GM20431 (cell line): Measurements from ENCODE around the gene CETP.

Source experiments
- in situ Hi-C: fragments of 300-500 bp; cut with MseI, MboI; formaldehyde crosslinking; loops from one replicate; pipeline ENCODE4 v1.15.0; 2020; ENCODE audit warnings: low sequenced_read_pairs; ENCODE audit not compliant: unreplicated experiment

The CETP gene

GRCh38 chr16:57007530-57007929 lies 45.8 kb downstream of the CETP start:
- in situ Hi-C loops = no loop called here

DNA sequence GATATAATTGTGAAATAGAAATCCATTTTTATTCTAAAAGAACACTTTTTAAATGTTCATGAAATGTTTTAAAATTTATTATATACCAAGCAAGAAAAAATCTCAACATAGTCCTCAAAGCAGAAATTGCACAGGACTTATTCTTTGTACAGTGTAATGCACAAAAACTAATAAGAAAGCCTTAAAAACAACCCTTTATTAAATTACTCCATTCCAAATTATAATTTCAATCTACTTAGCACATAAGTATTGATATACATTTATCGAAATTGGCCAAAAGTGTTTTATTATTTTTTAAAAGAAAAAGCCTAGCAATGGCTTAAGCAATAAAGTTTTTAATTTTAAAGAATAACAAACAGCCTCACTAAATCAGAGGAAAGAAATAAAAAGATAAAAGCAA lies 46.7 kb downstream of the CETP start:
- in situ Hi-C loops = no loop called here

DNA sequence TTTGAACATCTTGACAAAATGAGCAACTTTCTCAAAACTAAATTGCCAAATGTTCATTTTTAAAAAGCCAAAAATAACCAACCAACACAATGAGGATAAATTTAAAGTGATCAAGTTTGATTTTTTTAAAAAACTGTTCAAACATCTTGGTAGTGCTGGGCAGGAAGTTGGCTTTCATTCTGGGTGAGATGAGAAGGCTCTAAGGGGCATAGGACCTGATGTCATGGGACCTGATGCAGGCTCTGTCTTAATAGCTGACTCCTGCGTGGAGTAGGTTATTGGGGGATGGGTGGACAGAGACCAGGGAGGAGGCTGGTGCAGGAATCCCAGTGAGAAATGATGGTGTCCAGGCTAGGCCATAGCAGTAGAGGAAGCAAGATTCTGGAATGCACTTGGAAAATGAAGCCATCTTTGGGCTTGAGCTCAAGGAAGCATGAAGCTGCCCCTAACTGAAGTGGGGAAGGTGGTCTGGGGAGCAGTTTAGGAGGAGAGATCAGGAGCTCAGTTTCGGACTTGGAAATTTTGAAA lies 48.0 kb downstream of the CETP start:
- in situ Hi-C loops = no loop called here

DNA sequence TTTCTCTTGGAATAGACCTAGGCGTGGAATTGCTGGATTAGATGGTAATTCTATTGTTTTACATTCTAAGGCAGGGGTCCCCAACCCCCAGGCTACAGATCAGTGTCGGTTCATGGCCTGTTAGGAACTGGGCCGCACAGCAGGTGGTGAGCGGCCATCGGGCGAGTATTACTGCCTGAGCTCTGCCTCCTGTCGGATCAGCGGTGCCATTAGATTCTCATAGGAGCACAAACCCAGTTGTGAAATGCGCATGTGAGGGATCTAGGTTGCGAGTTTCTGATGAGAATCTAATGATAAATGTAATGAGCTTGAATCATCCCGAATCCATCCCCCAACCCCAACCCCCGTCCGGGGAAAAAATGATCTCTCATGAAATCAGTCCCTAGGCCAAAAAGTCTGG lies 50.6 kb downstream of the CETP start:
- in situ Hi-C loops = no loop called here

DNA sequence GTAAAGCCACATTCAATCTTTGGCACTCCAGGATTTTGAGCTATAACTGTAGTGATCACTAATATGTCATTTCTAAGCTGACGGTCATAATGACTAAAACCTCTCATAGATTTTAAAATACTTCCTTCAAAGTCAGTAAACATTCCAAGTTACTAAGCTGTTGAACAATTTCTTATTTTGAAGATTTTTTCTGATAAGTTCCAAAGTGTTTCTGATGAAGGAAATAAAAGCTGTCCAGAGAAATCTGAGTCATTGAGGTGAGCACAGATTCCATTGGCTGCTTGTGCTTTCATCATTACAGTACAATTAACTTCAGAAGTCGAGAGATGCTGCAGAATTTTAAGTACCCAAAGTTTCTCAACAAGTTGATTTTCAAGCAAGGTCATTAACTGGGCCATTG lies 51.5 kb downstream of the CETP start:
- in situ Hi-C loops = no loop called here

DNA sequence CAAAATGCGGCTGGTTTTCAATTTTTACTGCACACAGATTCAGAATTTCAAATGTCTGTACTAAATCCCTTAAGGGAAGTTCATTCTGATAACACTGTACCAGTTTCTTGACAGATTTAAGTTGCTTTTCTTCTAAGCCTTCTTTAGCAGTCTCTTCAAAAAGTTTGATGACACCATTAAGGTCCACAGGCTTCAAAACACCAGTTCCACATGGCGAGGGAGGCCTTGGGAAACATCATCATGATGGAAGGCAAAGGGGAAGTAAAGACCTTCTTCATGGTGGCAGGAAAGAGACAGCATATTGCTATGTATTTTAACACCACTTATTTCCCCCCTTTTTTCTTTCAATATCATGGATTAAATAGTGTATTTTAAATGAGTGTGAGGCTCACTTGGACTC lies 52.2 kb downstream of the CETP start:
- in situ Hi-C loops = no loop called here

DNA sequence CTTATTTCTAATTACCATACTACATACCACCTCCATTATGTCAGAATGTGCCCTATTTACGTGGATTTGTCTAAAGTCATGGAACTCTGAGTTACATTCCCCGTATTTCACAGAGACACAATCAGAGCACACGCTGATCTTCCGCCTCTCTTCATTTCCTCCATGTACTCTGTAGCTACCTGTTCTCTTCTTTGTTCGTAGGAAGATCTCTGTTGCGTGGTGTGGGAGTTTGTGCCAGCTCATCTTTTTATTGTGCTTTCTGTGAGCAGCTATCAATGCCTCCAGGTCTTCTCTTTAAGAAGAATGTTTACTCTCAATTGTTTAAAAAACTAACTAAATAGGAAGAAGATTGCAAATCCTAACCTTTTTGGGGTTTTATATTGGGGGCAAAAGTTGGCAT lies 54.6 kb downstream of the CETP start:
- in situ Hi-C loops = no loop called here

- in situ Hi-C loops = no loop called here
These were observed 55.1 kb downstream of the CETP start for GRCh38 chr16:57016831-57017230.

DNA sequence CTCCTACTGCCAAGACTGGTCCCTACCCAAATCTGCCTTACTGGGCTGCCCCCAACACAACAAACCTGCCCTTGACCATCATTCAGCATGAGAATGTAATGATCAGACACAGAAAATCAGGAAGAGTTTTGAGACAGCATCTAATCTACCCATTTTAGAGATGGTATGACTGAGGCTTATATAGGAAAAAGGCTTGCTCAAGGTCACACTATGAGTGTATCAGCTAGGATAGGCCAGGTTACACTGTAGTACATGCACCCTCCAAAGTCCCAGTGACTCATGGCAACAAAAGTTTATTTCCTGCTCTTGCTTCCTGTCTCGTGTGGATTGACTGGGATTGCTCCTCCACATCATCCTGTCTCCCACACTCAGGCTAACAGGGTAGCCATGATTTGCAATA lies 55.5 kb downstream of the CETP start:
- in situ Hi-C loops = no loop called here

- in situ Hi-C loops = no loop called here
These were observed 58.0 kb downstream of the CETP start for GRCh38 chr16:57019746-57020145.

GRCh38 chr16:57020651-57021050 lies 58.9 kb downstream of the CETP start:
- in situ Hi-C loops = no loop called here

GRCh38 chr16:57021757-57022156 lies 60.0 kb downstream of the CETP start:
- in situ Hi-C loops = no loop called here

GRCh38 chr16:57022445-57022844 lies 60.7 kb downstream of the CETP start:
- in situ Hi-C loops = no loop called here

- in situ Hi-C loops = no loop called here
These were observed 61.9 kb downstream of the CETP start for GRCh38 chr16:57023541-57024249.

- in situ Hi-C loops = no loop called here
These were observed 63.3 kb downstream of the CETP start for GRCh38 chr16:57024894-57025680.

GRCh38 chr16:57025941-57026777 lies 64.4 kb downstream of the CETP start:
- in situ Hi-C loops = no loop called here

DNA sequence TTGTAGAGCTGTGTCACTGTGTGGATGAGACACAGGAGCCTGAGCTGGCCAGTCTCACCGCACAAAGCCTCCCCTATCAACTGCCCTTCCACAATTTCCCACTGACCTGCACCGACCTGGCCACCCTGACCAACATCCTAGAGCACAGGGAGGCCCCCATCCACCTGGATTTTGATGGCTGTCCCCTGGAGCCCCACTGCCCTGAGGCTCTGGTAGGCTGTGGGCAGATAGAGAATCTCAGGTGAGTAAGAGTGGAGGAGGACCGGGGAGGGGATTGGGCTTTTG lies 65.0 kb downstream of the CETP start:
- in situ Hi-C loops = no loop called here

- in situ Hi-C loops = no loop called here
These were observed 65.3 kb downstream of the CETP start for GRCh38 chr16:57027067-57027466.

GRCh38 chr16:57028086-57028485 lies 66.3 kb downstream of the CETP start:
- in situ Hi-C loops = no loop called here

DNA sequence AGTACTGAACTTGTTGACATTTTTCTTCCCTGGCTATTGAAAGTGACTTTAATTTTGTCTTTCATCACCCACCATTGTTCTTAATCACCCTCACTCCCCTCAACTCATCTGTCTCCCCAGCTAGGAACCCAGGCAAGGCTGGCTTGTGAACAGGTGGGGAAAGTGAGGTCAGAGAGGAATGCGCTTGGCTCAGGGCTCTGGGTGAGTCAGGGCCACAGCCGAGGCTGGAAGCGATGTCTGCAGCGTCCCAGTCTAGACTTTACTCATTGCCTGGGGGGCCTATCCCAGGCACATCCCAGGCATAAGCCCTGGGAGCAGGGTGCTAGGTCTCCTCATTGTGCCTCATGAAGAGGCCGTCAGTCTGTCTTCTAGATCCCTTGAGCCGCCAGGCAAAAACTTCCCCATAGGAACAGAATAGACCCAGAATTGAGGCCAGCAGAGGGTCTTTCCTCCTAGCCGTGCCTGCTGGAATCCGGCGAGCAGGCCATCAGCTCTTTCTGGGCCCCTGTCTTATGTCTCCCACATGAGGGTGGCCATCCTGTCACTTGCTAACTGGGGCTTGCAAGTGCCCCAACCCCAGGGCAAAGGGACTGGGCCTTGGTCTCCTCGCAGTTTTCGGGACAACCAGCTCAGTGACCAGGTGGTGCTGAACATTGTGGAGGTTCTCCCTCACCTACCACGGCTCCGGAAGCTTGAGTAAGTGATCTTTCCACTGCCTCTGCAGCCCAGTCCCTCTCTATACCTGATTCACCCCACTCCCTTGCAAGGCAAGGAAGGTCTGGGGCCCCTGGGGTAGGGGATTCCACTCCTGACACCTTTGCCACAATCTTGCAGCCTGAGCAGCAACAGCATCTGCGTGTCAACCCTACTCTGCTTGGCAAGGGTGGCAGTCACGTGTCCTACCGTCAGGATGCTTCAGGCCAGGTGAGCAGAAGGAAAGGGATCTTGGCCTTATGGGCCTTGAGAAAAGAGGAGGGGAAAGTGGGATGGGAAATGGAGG lies 67.7 kb downstream of the CETP start:
- in situ Hi-C loops = no loop called here
